ENCODE results near the gene SERINC5. TPM values are rescaled to one million over a fixed set of nuclear protein-coding genes. Genes with fewer than 3 reads are reported as not detected.
"Not testable (repeated sequence)": the region's sequence is repeated elsewhere in the genome, so short reads cannot be mapped to it uniquely, and the experiment has no call there.

The SERINC5 gene
- total and polyA plus RNA-seq, 12 donors: 14.4 to 258 (median 88.0) TPM

DNA sequence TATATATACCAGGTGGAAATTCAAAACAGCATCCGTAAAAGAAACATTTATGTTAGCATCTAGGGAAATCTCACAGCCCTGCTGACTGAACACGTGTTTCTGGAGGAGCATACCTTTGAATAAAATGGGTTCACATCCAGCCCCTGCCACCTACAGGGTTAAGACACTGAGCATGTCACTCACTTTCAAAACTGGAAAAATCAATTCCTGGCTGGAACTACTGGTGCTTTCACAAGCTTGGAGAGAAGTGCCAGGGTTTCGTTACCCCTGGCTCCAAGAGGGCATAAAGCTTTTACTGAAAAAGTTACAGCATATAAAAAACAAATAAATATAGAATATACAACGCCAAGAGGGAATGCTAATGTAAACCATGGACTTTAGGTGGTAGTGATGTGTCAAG lies 48.0 kb downstream of the SERINC5 start:
- H3K36me3 ChIP-seq (replicated peaks in 1 of 2): peaks cover 0 to under 1% of the 10 kb centered on the region in 2 donors

DNA sequence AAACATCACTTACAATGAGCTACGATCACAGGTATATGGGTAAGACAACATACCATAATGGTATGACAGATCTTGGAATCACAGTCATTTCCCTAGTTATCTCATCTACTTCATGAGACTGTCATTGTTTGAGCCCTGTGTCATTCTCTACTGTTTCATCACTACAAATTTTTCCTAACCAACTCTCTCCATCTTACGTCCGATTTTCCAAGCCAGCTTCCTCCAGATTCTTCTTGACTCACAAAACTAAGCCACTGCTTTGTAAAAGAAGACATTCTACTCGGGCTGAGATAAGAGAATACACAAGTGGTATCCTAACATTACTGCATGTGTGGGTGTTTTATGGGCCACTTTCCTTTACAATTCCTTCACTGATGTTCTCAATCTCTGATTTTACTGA lies 49.6 kb downstream of the SERINC5 start:
- intact Hi-C loops (cut with DNase I): no loop called here

More for the DNA sequence above, 48.0 kb downstream of the SERINC5 start:
- Histone ChIP-seq H3K27me3 (no peaks in the 10 kb centered on the region), H3K27ac (no peak overlapping the region), H3K4me3 (no peak overlapping the region), H3K9me3 (replicated peaks in 1 of 3) (no peaks in the 10 kb centered on the region), H3K4me1 (replicated peaks in 1 of 2) (peaks cover 0 to 48% of the 10 kb centered on the region in 2 donors)
- no peak for DNase-seq
- intact Hi-C loops (cut with DNase I): no loop called here
- WGBS, 4 donors: 76 to 90% (median 80%) methylated on average over 4 of the region's 4 CpGs
- TF ChIP-seq POLR2A (IDR thresholded peaks at IDR 0.05): no peak
- TF ChIP-seq, protein P1, sequence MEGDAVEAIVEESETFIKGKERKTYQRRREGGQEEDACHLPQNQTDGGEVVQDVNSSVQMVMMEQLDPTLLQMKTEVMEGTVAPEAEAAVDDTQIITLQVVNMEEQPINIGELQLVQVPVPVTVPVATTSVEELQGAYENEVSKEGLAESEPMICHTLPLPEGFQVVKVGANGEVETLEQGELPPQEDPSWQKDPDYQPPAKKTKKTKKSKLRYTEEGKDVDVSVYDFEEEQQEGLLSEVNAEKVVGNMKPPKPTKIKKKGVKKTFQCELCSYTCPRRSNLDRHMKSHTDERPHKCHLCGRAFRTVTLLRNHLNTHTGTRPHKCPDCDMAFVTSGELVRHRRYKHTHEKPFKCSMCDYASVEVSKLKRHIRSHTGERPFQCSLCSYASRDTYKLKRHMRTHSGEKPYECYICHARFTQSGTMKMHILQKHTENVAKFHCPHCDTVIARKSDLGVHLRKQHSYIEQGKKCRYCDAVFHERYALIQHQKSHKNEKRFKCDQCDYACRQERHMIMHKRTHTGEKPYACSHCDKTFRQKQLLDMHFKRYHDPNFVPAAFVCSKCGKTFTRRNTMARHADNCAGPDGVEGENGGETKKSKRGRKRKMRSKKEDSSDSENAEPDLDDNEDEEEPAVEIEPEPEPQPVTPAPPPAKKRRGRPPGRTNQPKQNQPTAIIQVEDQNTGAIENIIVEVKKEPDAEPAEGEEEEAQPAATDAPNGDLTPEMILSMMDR (IDR thresholded peaks at IDR 0.05): no peak

DNA sequence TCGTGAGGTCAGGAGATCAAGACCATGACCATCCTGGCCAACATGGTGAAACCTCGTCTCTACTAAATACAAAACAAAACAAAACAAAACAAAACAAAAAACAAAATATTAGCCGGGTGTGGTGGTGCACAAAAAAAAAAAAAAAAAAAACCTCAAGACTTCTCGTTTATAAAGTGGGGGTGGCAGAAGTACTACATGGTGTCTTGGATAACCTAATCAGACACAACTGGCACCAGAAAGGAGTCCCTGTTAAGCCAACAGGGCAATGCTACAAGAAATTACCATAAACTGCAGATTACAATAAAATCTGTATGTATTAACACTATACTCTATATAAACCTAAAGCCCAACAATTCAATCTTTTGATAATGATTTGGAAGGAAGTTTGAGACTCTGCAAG lies 50.0 kb downstream of the SERINC5 start:
- Histone ChIP-seq H3K4me3 (no peak overlapping the region), H3K4me1 (replicated peaks in 1 of 2) (peaks cover 0 to 38% of the 10 kb centered on the region in 2 donors), H3K9me3 (replicated peaks in 1 of 3) (no peaks in the 10 kb centered on the region), H3K36me3 (replicated peaks in 1 of 2) (peaks cover 0 to 20% of the 10 kb centered on the region in 2 donors), H3K27ac (peak overlapping the region in 2 of 5 donors; percentile 66 to 68), H3K27me3 (no peaks in the 10 kb centered on the region)
- intact Hi-C loops (cut with DNase I): no loop called here
- no peak for DNase-seq
- WGBS, 4 donors: 82 to 84% (median 83%) methylated on average over 4 of the region's 4 CpGs
- no peak for TF ChIP-seq POLR2A (IDR thresholded peaks at IDR 0.05)
- TF ChIP-seq, protein P1 (IDR thresholded peaks at IDR 0.05): no peak

More for the DNA sequence above, 49.6 kb downstream of the SERINC5 start:
- H3K36me3 ChIP-seq (replicated peaks in 1 of 2): peaks cover 0 to 16% of the 10 kb centered on the region in 2 donors
- WGBS, 4 donors: 69 to 86% (median 73%) methylated on average over 4 of the region's 4 CpGs
- no peaks in the 10 kb centered on the region for H3K27me3 ChIP-seq
- H3K9me3 ChIP-seq (replicated peaks in 1 of 3): no peaks in the 10 kb centered on the region
- TF ChIP-seq, protein P1 (IDR thresholded peaks at IDR 0.05): no peak
- TF ChIP-seq POLR2A (IDR thresholded peaks at IDR 0.05): no peak
- H3K4me1 ChIP-seq (replicated peaks in 1 of 2): peaks cover 0 to 43% of the 10 kb centered on the region in 2 donors
- no peak overlapping the region for H3K4me3 ChIP-seq
- peak overlapping the region in 2 of 5 donors; percentile 50 to 66 for H3K27ac ChIP-seq
- DNase-seq: no peak

DNA sequence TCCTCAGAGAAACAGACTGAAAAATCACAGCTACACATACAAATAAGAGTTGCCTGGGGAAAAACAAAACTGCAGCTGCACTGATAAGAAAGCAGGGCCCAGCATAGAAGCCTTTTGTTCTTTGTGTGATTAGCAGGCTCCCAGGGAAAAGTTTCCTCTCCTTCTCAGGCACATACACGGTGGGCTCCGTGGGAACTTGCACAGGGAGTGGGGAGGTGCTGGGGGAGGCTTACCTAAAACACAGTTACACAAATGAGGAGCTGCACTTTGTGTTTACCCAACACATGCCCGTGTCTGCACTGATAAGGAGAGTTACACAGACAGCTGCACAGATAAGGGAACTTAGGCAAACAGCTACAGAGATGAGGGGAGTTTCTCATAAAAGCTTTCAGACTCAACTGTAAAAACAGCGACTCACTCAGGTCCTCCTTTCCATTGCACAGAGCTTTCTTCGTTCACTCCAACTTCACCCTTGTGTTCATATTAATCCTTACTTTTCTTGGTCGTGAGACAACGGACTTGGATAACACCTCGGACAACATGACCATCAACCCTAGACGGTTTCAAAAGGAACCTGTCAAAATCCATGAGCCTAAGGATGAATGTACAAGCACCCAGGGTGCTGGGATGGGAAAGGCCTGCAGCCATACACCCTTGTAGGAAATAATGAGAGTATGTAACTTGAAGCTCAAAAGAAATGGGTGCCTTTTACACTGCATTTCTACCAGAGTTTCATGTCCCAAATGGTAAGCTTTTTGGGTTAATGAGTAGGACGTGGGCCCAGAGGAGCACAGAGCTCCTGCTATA lies 50.8 kb downstream of the SERINC5 start:
- Histone ChIP-seq H3K4me1 (replicated peaks in 1 of 2) (peaks cover 0 to 36% of the 10 kb centered on the region in 2 donors), H3K36me3 (replicated peaks in 1 of 2) (peaks cover 0 to 25% of the 10 kb centered on the region in 2 donors), H3K27me3 (no peaks in the 10 kb centered on the region), H3K4me3 (no peak overlapping the region), H3K9me3 (replicated peaks in 1 of 3) (no peaks in the 10 kb centered on the region), H3K27ac (peak overlapping the region in 3 of 5 donors; percentile 46 to 68 (median 61))
- DNase-seq: peak in 3 of 7 donors; percentile 35 to 51 (median 43)
- WGBS, 4 donors: 52 to 59% (median 56%) methylated on average over 10 of the region's 10 CpGs
- peak in 1 of 2 donors; percentile 22 for TF ChIP-seq POLR2A (IDR thresholded peaks at IDR 0.05)
- TF ChIP-seq, protein P1 (IDR thresholded peaks at IDR 0.05): no peak
- intact Hi-C loops (cut with DNase I): no loop called here

DNA sequence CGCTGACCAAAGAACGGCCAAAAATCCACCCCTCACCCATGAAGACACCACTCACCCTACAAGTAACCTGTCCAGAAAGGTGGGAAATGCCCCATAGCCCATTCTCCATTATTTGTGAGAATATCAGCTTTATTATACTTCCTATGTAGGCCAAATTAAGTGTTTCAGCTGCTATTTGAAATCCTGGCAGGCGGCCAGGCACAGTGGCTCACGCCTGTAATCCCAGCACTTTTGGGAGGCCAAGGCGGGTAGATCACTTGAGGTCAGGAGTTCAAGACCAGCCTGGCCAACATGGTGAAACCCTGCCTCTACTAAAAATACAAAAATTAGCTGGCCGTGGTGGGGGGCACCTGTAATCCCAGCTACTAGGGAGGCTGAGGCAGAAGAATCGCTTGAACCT lies 54.1 kb downstream of the SERINC5 start:
- DNase-seq; H3K27me3 ChIP-seq; H3K9me3 ChIP-seq (replicated peaks in 1 of 3); H3K4me3 ChIP-seq; H3K27ac ChIP-seq; intact Hi-C loops (cut with DNase I): not testable (repeated sequence)
- WGBS, 4 donors: 77 to 87% (median 85%) methylated on average over 7 of the region's 7 CpGs
- Histone ChIP-seq H3K4me1 (replicated peaks in 1 of 2) (peaks cover 0 to 33% of the 10 kb centered on the region in 2 donors), H3K36me3 (replicated peaks in 1 of 2) (peaks cover 0 to 25% of the 10 kb centered on the region in 2 donors)

Measured in adrenal gland (tissue), 12 donors.